ENCODE results near the gene PLA2G2A. TPM values are rescaled to one million over a fixed set of nuclear protein-coding genes. Genes with fewer than 3 reads are reported as not detected.

Gene PLA2G2A
- not detected in 2 replicates for total RNA-seq (2011; cell fraction: chromatin; rRNA removed; ENCODE audit: low replicate concordance)
- total RNA-seq (2011; cell fraction: nucleolus; rRNA removed) = not detected in 2 replicates
- not detected in 2 replicates for total RNA-seq (2011; cell fraction: nucleoplasm; rRNA removed)
- total RNA-seq (2014; rRNA removed) (not detected in 2 replicates), total RNA-seq (2014; rRNA removed; fragmentation: Illumina TruSeq; extraction: Trizol) (not detected in 2 replicates), total RNA-seq (2015; rRNA removed; fragmentation: Illumina TruSeq; extraction: Trizol) (not detected in 2 replicates), total RNA-seq (2021) (0.18 TPM in 1 of 2 replicates, not detected in the other), polyA plus RNA-seq (2011; rRNA removed) (not detected in 2 replicates), polyA plus RNA-seq (2014; fragmentation: Illumina TruSeq; extraction: Trizol) (not detected in 2 replicates), polyA plus RNA-seq (2014; fragmentation: Nextera tagmentation; extraction: Ambion mirVana) (not detected), polyA plus RNA-seq (2014; rRNA removed) (not detected in 2 replicates), polyA minus RNA-seq (2011; rRNA and poly(A)+ RNA removed) (not detected in 2 replicates), Bru-seq, nascent RNA (percentile 13 among the genes with signal in this experiment), BruChase-seq, experiment 1, labeled RNA remaining after a 2-hour chase (not detected), BruChase-seq, experiment 2, labeled RNA remaining after a 6-hour chase (not detected)
- not detected in 2 replicates for polyA plus RNA-seq (2011; cell fraction: cytosol; rRNA removed)
- not detected in 2 replicates for polyA plus RNA-seq (2011; cell fraction: nucleus; rRNA removed)
- polyA plus RNA-seq (2012) = 0.10 TPM in 1 of 2 replicates, not detected in the other
- polyA minus RNA-seq (2011; cell fraction: cytosol; rRNA and poly(A)+ RNA removed) = not detected in 2 replicates
- polyA minus RNA-seq (2011; cell fraction: nucleus; rRNA and poly(A)+ RNA removed) = not detected in 2 replicates
- long read RNA-seq, experiment 1 = 0 reads
- long read RNA-seq, experiment 2 = 0 reads
- long read RNA-seq, experiment 3 = 0 reads

GRCh38 chr1:19979494-19979977, at the start of gene PLA2G2A:
PLA2G2A (minus strand) TSS chr1:19979618; CDS start chr1:19978773, 845 bp downstream.
- CTCF ChIA-PET (ENCODE audit: low intra/inter-chr PET ratio) = no interaction called here
- Histone ChIP-seq H3K4me2 (ENCODE audit: insufficient read depth, low read length) (no peak within 1 kb of the TSS), H3K4me3 (no peak within 1 kb of the TSS), H3K27me3 (ENCODE audit: control insufficient read depth in 2 of 2, insufficient read depth in 2 of 2, low read length in 2 of 2) (peaks cover 2 to 37% of the 10 kb centered on the region in 2 experiments; a peak in 3 of 5 replicates), H3K9me1 (ENCODE audit: control insufficient read depth, insufficient read depth, low read length) (no peaks in the 10 kb centered on the region), H3K9ac (ENCODE audit: insufficient read depth in 1 of 2, low read depth in 2 of 2, low read length in 2 of 2) (no peak within 1 kb of the TSS), H3K27ac (ENCODE audit: extremely low read depth, low read depth, low read length) (no peak within 1 kb of the TSS), H3K36me3 (ENCODE audit: control insufficient read depth, insufficient read depth, low read length) (no peaks in the 10 kb centered on the region), H3K9me3 (replicated peaks; ENCODE audit: control insufficient read depth, insufficient read depth, low read depth, low read length) (no peaks in the 10 kb centered on the region), H3K4me1 (replicated peaks in 1 of 2; ENCODE audit: control insufficient read depth in 2 of 2, insufficient read depth in 2 of 2, low read length in 2 of 2) (no peaks in the 10 kb centered on the region; a peak in 2 of 5 replicates), H2AFZ (ENCODE audit: low read depth, low read length) (no peak within 1 kb of the TSS), H3K79me2 (ENCODE audit: control insufficient read depth, insufficient read depth, low read length) (no peaks in the 10 kb centered on the region), H4K20me1 (replicated peaks; ENCODE audit: control insufficient read depth, insufficient read depth, low read length) (no peaks in the 10 kb centered on the region)
- POLR2A ChIA-PET = interaction anchor here (0.8 kb wide), 1 partner anchor 49 kb away, joined by 3 read pairs; no protein-coding TSS in a partner anchor
- intact Hi-C loops (cut with micrococcal nuclease) (loop anchor here (5.0 kb wide), 1 partner anchor 123 kb away; no protein-coding TSS in a partner anchor), in situ Hi-C loops (cut with MboI) (no loop called here)
- TF ChIP-seq ZFX (CRISPR knock-in tag; IDR thresholded peaks at IDR 0.05) (no peak), ZNF518B (CRISPR knock-in tag; IDR thresholded peaks at IDR 0.05) (no peak), ETV5 (CRISPR knock-in tag; IDR thresholded peaks at IDR 0.05; ENCODE audit: low read depth) (no peak), ZNF592 (IDR thresholded peaks at IDR 0.05) (no peak)
- FAIRE-seq (no peak), DNase-seq (ENCODE audit: extremely low read depth in 1 of 4, low spot score in 3 of 4) (no peak), ATAC-seq (no peak)
- BruUV-seq (replicated peaks) = no TSS peak
- WGBS (ENCODE audit: insufficient coverage, low coverage, missing lambda C conversion rate) = 0% methylated on average over 8 of the region's 8 CpGs
